ENCODE measurements around the gene ASB5.

The ASB5 gene

GRCh38 chr4:176277162-176277904 is 8.3 kb upstream of the ASB5 start:
- no peak for DNase-seq (ENCODE audit: low read depth)

GRCh38 chr4:176276710-176277109 is 7.7 kb upstream of the ASB5 start:
- DNase-seq (ENCODE audit: low read depth) = no peak

GRCh38 chr4:176274441-176274840 is 5.4 kb upstream of the ASB5 start:
- DNase-seq (ENCODE audit: low read depth) = no peak

- no peak for DNase-seq (ENCODE audit: low read depth)
Observed at GRCh38 chr4:176273736-176274135, 4.7 kb upstream of the ASB5 start.

GRCh38 chr4:176272799-176273198 is 3.8 kb upstream of the ASB5 start:
- DNase-seq (ENCODE audit: low read depth) = no peak

GRCh38 chr4:176271749-176272148 is 2.7 kb upstream of the ASB5 start:
- DNase-seq (ENCODE audit: low read depth) = no peak

GRCh38 chr4:176270669-176271068 is 1.6 kb upstream of the ASB5 start:
- no peak for DNase-seq (ENCODE audit: low read depth)

GRCh38 chr4:176266026-176266425 is 3.0 kb downstream of the ASB5 start:
- DNase-seq (ENCODE audit: low read depth) = no peak

- DNase-seq (ENCODE audit: low read depth) = no peak
Observed at GRCh38 chr4:176262243-176262642, 6.8 kb downstream of the ASB5 start.

- DNase-seq (ENCODE audit: low read depth) = no peak
Observed at GRCh38 chr4:176261481-176261880, 7.5 kb downstream of the ASB5 start.

GRCh38 chr4:176261018-176261417 is 8.0 kb downstream of the ASB5 start:
- DNase-seq (ENCODE audit: low read depth) = no peak

- no peak for DNase-seq (ENCODE audit: low read depth)
Observed at GRCh38 chr4:176259330-176260090, 9.5 kb downstream of the ASB5 start.

GRCh38 chr4:176258135-176258534 is 10.9 kb downstream of the ASB5 start:
- DNase-seq (ENCODE audit: low read depth) = no peak

- no peak for DNase-seq (ENCODE audit: low read depth)
Observed at GRCh38 chr4:176256921-176257320, 12.1 kb downstream of the ASB5 start.

GRCh38 chr4:176242764-176243347 is 26.2 kb downstream of the ASB5 start:
- no peak for DNase-seq (ENCODE audit: low read depth)

GRCh38 chr4:176241703-176242102 is 27.3 kb downstream of the ASB5 start:
- DNase-seq (ENCODE audit: low read depth) = no peak

GRCh38 chr4:176238826-176239225 is 30.2 kb downstream of the ASB5 start:
- no peak for DNase-seq (ENCODE audit: low read depth)

GRCh38 chr4:176238157-176238610 is 30.8 kb downstream of the ASB5 start:
- DNase-seq (ENCODE audit: low read depth) = no peak

GRCh38 chr4:176236946-176237345 is 32.1 kb downstream of the ASB5 start:
- DNase-seq (ENCODE audit: low read depth) = no peak

- no peak for DNase-seq (ENCODE audit: low read depth)
Observed at GRCh38 chr4:176230836-176231235, 38.2 kb downstream of the ASB5 start.

- DNase-seq (ENCODE audit: low read depth) = no peak
Observed at GRCh38 chr4:176229645-176230044, 39.4 kb downstream of the ASB5 start.

- DNase-seq (ENCODE audit: low read depth) = no peak
Observed at GRCh38 chr4:176226736-176227135, 42.3 kb downstream of the ASB5 start.

GRCh38 chr4:176223561-176223960 is 45.5 kb downstream of the ASB5 start:
- no peak for DNase-seq (ENCODE audit: low read depth)
